ENCODE results near the gene DNAJB12.

The DNAJB12 gene

DNA sequence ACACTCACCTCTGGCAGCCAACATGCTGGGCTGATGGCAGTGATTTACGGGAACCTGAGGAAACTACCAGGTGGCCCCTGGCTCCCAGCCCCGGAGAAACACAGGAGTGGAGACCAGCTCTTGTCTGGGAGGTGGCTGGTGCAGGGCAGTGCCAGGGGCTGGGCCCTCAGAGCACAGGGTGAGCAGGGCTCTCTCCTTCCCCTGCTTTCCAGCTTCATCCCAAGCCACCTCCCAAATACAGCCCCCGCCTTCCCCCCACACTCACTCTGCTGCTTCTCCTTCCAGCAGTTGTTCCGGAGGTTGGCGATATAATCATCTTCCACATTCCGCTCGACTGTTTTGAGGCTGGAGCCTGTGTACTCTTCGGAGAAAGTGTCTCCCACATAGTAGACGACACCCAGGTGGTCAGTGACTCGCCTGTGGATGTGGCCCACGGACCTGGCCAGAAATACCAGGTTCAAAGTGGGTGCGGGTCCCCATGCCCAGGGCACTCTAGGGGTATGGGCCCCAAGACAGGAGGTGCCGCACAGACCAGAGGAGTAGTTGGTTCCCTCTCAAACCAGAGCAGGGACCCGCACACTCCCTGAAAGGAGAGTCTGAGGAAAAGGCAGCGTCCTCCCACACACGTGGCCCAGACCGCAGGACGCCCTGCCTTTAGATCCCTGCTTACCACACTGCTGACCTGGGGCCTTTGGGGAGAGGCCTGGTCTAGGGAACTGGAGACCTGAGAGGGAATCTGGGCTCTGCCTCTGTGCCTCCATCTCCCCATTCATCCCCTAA lies 18.3 kb downstream of the DNAJB12 start:
- TF ChIP-seq EGR2 (tag by site-specific recombination; IDR thresholded peaks at IDR 0.05; ENCODE audit: low read depth) (peak; percentile 67), ZNF112 (tag by site-specific recombination; IDR thresholded peaks at IDR 0.05) (no peak), ZFHX2 (tag by site-specific recombination; conservative IDR thresholded peaks at IDR 0.05) (peak; percentile 33; the same call in 1 of the 2 replicates), ZNF830 (tag by site-specific recombination; IDR thresholded peaks at IDR 0.05; ENCODE audit: low read depth) (no peak)
- ChIA-PET CTCF (interaction anchor here (0.6 to 5.3 kb wide), 24 partner anchors 9 to 1027 kb away, joined by 3 to 31 read pairs (median 6); partner anchors contain the start of gene DNAJB12), POLR2A (interaction anchor here (0.6 kb wide), 2 partner anchors 61 to 63 kb away, joined by 4 to 5 read pairs; partner anchors contain the start of gene DDIT4)
- H3K27ac ChIP-seq (ENCODE audit: extremely low read depth, low read depth, low read length) = no peak overlapping the region; the same call in 1 of the 2 replicates
- no peak overlapping the region for H3K4me3 ChIP-seq (ENCODE audit: low read depth, low read length)
- H3K36me3 ChIP-seq (ENCODE audit: control insufficient read depth in 2 of 2, insufficient read depth in 1 of 2, low read length in 2 of 2) = peaks cover 21 to 56% of the 10 kb centered on the region in 2 experiments; a peak in 2 of 3 replicates
- peaks cover 17% of the 10 kb centered on the region for H3K4me1 ChIP-seq (ENCODE audit: control insufficient read depth, insufficient read depth, low read length)
- H3K9me3 ChIP-seq (ENCODE audit: control insufficient read depth, insufficient read depth, low read depth, low read length) = no peaks in the 10 kb centered on the region

DNA sequence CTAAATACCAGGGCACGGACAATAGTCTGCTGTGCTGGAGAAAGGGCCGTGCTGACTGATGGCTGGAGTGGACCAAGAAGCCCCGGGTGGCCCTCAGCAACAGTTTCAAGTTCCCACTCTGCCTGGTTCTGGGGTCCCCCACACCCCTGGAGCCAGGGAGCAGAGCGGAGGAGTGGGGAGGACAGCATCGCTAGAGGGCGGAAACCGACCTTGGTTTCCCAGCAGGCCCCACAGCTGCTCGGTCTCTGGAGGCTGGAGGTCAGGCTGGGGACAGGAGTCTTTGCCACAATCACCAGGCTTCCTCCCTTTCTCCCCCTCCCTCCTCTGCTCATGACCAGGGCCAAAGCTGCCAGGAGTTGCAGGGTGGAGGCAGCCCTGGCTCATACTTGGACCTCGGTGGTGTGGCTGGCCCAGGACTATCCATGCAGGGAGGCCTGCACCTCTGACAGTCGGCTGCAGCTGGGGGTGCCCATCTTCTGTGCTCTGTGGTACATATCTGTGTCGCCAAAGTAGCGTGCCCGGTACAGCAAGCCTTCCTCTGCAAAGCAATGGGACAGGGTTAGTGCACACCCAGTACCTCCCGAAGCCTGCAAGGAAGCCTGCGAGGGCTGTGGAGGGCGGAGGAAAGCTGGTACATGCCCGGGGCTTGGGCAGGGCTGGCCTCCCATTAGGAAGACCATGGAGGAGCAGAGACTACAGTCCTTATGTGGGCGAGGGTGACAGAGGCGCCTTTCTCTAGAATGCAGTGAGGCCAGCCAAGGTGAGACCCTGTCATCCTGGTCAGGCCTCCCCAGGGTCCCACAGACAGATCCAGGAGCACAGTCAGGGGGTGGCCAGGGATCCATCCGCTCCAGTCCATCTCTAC lies 19.1 kb downstream of the DNAJB12 start:
- POLR2A ChIA-PET = interaction anchor here (1.0 kb wide), 1 partner anchor 75 kb away, joined by 3 read pairs; no protein-coding TSS in a partner anchor
- Histone ChIP-seq H3K36me3 (ENCODE audit: control insufficient read depth in 2 of 2, insufficient read depth in 1 of 2, low read length in 2 of 2) (peaks cover 21 to 50% of the 10 kb centered on the region in 2 experiments; a peak in 2 of 3 replicates), H3K4me3 (ENCODE audit: low read depth, low read length) (no peak overlapping the region), H3K27ac (ENCODE audit: extremely low read depth, low read depth, low read length) (no peak overlapping the region; the same call in 1 of the 2 replicates), H3K9me3 (ENCODE audit: control insufficient read depth, insufficient read depth, low read depth, low read length) (no peaks in the 10 kb centered on the region), H3K4me1 (ENCODE audit: control insufficient read depth, insufficient read depth, low read length) (peaks cover 24% of the 10 kb centered on the region)
- CTCF ChIA-PET = interaction anchor here (0.6 to 5.3 kb wide), 7 partner anchors 8 to 632 kb away, joined by 3 to 31 read pairs (median 4); partner anchors contain the start of gene DNAJB12
- TF ChIP-seq, protein P1, sequence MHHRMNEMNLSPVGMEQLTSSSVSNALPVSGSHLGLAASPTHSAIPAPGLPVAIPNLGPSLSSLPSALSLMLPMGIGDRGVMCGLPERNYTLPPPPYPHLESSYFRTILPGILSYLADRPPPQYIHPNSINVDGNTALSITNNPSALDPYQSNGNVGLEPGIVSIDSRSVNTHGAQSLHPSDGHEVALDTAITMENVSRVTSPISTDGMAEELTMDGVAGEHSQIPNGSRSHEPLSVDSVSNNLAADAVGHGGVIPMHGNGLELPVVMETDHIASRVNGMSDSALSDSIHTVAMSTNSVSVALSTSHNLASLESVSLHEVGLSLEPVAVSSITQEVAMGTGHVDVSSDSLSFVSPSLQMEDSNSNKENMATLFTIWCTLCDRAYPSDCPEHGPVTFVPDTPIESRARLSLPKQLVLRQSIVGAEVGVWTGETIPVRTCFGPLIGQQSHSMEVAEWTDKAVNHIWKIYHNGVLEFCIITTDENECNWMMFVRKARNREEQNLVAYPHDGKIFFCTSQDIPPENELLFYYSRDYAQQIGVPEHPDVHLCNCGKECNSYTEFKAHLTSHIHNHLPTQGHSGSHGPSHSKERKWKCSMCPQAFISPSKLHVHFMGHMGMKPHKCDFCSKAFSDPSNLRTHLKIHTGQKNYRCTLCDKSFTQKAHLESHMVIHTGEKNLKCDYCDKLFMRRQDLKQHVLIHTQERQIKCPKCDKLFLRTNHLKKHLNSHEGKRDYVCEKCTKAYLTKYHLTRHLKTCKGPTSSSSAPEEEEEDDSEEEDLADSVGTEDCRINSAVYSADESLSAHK (tag by site-specific recombination; IDR thresholded peaks at IDR 0.05) = peak; percentile 50; the same call in 1 of the 2 replicates
- TF ChIP-seq KLF9 (tag by site-specific recombination; IDR thresholded peaks at IDR 0.05; ENCODE audit: low read depth) = no peak

DNA sequence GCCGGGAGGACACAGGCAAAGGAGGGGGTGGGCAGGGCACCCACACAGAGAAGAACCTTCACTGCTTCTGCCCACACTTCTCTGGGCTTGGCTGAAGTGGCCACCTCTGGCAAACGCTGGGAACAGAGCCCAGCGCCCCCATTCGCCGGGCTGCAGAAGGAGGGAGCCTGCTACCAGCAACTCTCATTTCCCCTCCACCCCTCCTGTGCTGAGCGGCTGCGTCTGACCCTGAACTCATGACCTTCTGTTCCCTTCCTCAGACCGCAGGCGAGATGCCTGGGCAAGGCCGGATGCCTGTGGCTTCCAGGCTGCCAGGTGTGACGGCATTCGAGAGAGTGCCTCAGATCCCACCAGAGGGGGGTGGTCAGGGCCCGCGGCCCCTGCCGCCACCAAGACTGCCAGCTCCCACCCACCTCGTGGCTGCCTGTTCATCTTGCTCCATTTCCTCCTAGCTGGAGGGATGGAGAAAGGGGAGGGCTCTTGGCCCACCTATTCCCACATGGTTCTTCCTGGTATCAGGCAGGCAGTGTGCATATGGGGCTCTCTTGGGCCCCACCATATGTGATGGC lies 19.8 kb downstream of the DNAJB12 start:
- H3K9me3 ChIP-seq (ENCODE audit: control insufficient read depth, insufficient read depth, low read depth, low read length) = no peaks in the 10 kb centered on the region
- TF ChIP-seq EGR2 (tag by site-specific recombination; IDR thresholded peaks at IDR 0.05; ENCODE audit: low read depth) = peak; percentile 85
- TF ChIP-seq, protein P2, sequence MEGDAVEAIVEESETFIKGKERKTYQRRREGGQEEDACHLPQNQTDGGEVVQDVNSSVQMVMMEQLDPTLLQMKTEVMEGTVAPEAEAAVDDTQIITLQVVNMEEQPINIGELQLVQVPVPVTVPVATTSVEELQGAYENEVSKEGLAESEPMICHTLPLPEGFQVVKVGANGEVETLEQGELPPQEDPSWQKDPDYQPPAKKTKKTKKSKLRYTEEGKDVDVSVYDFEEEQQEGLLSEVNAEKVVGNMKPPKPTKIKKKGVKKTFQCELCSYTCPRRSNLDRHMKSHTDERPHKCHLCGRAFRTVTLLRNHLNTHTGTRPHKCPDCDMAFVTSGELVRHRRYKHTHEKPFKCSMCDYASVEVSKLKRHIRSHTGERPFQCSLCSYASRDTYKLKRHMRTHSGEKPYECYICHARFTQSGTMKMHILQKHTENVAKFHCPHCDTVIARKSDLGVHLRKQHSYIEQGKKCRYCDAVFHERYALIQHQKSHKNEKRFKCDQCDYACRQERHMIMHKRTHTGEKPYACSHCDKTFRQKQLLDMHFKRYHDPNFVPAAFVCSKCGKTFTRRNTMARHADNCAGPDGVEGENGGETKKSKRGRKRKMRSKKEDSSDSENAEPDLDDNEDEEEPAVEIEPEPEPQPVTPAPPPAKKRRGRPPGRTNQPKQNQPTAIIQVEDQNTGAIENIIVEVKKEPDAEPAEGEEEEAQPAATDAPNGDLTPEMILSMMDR (tag by site-specific recombination; IDR thresholded peaks at IDR 0.05) = 0 out of 2 replicates have a peak, but pooled peaks have one; percentile 6
- TF ChIP-seq ZFHX2 (tag by site-specific recombination; conservative IDR thresholded peaks at IDR 0.05) = peak; percentile 92
- TF ChIP-seq ZNF510 (tag by site-specific recombination; IDR thresholded peaks at IDR 0.05; ENCODE audit: insufficient replicate concordance) = no peak
- TF ChIP-seq ZNF561 (tag by site-specific recombination; IDR thresholded peaks at IDR 0.05; ENCODE audit: borderline replicate concordance) = no peak
- peak overlapping the region; percentile 32; the same call in 1 of the 2 replicates for H3K27ac ChIP-seq (ENCODE audit: extremely low read depth, low read depth, low read length)
- ChIA-PET CTCF (interaction anchor here (0.7 to 1.3 kb wide), 5 partner anchors 19 to 631 kb away, joined by 3 to 5 read pairs (median 3); partner anchors contain the start of gene DNAJB12), POLR2A (interaction anchor here (0.8 to 1.7 kb wide), 3 partner anchors 61 to 292 kb away, joined by 3 to 13 read pairs (median 3); partner anchors contain the start of gene DDIT4)
- H3K4me1 ChIP-seq (ENCODE audit: control insufficient read depth, insufficient read depth, low read length) = peaks cover 24% of the 10 kb centered on the region
- peaks cover 18 to 48% of the 10 kb centered on the region in 2 experiments; a peak in 2 of 3 replicates for H3K36me3 ChIP-seq (ENCODE audit: control insufficient read depth in 2 of 2, insufficient read depth in 1 of 2, low read length in 2 of 2)
- H3K4me3 ChIP-seq (ENCODE audit: low read depth, low read length) = no peak overlapping the region
